Measurements from ENCODE around the gene CEP250. TPM values are rescaled to one million over a fixed set of nuclear protein-coding genes. Genes with fewer than 3 reads are reported as not detected.

Gene CEP250
- total RNA-seq, 2 experiments from 2014 or later: 48.8 to 55.5 TPM

Other genes with a start within 250 kb of the CEP250 start
- gene MMP24, start 228.9 kb upstream of the CEP250 start, total RNA-seq: not detected
- 10 to 100 TPM; 27.2 to 27.4 TPM for gene MMP24OS, start 177.5 kb upstream of the CEP250 start, total RNA-seq
- gene EIF6, start 170.8 kb upstream of the CEP250 start, total RNA-seq: 100 to 1,000 TPM; 172 to 179 TPM
- not detected for gene FAM83C, start 163.2 kb upstream of the CEP250 start, total RNA-seq
- gene UQCC1, start 43.6 kb upstream of the CEP250 start, total RNA-seq: 10 to 100 TPM; 60.3 to 62.8 TPM
- not detected for gene GDF5, start 17.4 kb upstream of the CEP250 start, total RNA-seq
- not detected for gene C20orf173, start 74.1 kb downstream of the CEP250 start, total RNA-seq
- 100 to 1,000 TPM; 105 to 107 TPM for gene ERGIC3, start 86.5 kb downstream of the CEP250 start, total RNA-seq
- gene SPAG4, start 160.2 kb downstream of the CEP250 start, total RNA-seq: 1 to 10 TPM; 7.8 to 8.0 TPM
- gene CPNE1, start 209.3 kb downstream of the CEP250 start, total RNA-seq: 100 to 1,000 TPM; 290 to 304 TPM
- 100 to 1,000 TPM; 161 to 169 TPM for gene RBM12, start 209.3 kb downstream of the CEP250 start, total RNA-seq
- gene NFS1, start 243.8 kb downstream of the CEP250 start, total RNA-seq: 10 to 100 TPM; 37.2 to 38.2 TPM
- gene ROMO1, start 243.8 kb downstream of the CEP250 start, total RNA-seq: 100 to 1,000 TPM; 121 to 137 TPM